Right renal cortex interstitium (tissue), 3 donors: ENCODE results near the gene SEL1L. TPM values are rescaled to one million over a fixed set of nuclear protein-coding genes. Genes with fewer than 3 reads are reported as not detected.
"Not testable (repeated sequence)": the region's sequence is repeated elsewhere in the genome, so short reads cannot be mapped to it uniquely, and the experiment has no call there.

Experiments
- DNase-seq, 3 donors: peaks; one replicate each; pipeline ENCODE4 v3.0.0-alpha.2; 2013; ENCODE audit warnings: low read depth in 3 of 3, low spot score in 2 of 3
- polyA plus RNA-seq, 3 donors: library from polyadenylated mRNA; unstranded; fragments of 120-200 nt; gene quantifications; one replicate each; pipeline ENCODE4 v1.2.1, GENCODE V29; 2013; ENCODE audit not compliant: insufficient read length in 3 of 3

The SEL1L gene
- polyA plus RNA-seq, 3 donors, result 78.0 to 87.4 (median 85.8) TPM

DNA sequence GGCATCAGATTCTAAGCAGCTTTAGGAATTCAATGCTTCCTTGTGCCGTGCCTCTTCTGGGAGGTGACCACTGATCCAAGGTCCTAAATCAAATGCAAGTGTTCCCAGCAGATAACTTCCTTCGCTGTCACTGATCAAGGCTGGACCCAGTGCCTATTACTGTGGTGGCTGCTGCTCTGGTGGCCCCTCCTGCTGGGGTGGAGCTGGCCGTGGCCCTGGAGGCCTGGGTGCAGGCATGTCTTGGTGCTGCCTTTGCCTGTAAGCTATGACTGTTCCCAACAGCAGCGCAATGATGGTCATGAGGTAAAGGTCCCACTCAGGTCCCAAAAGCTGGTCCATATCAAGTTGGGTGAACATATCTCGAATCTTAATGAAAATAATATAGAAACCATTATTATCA, 56.8 kb downstream of the SEL1L start:
- DNase-seq, result no peak

- DNase-seq, result no peak
Observed at GRCh38 chr14:81474685-81475324, 58.8 kb downstream of the SEL1L start.

DNA sequence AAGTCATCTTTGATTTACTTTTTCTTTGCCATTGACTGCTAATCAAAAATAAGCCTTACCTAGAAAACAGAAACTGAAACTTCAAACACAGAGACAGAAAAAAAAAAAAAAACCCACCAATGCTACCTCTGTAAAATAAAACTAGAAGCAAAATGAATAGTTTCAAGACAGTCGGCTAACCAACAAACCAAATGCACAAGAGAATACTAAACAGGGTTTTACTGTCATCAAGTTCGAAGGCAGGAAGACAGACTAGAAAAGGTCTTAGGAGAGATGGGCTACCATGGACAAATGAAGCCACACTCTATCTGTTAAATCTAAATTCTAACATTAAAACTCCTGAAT, 59.5 kb downstream of the SEL1L start:
- DNase-seq, result no peak

GRCh38 chr14:81473456-81474147, 60.1 kb downstream of the SEL1L start:
- DNase-seq, result no peak

DNA sequence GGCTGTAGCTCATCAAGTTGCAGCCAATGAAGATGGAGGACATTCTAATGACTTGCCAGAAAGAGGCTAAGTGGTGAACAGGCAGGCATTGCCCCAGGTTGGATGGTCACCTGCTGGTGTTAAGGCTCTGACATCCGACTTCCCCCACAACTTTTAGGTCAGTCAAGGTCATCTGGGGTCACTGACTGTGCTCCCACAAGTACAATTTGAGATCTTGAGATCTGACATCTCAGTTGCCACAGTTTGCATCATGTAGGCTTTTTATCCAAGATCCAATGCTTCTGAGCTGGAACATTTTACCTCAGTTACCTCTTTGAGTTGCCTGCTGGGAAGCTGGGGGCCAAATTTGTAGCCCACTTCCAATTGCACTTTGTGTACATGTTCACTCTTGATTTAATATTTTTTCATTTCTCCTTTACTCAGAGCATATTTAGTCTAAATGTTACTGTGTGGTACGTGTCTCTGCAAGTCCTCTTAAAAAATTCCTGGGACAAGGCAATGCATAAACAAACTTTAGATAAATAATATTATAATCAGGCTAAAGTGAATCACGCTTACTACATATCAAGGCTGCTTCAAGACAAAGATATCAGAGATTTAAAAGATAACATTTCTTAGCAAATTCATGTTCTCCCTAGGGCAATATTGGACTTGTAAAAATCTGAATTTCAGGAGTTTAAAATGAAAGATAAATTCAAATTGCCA, 61.4 kb downstream of the SEL1L start:
- no peak for DNase-seq

GRCh38 chr14:81471062-81471461, 62.6 kb downstream of the SEL1L start:
- DNase-seq, result no peak

GRCh38 chr14:81470557-81470826, 63.2 kb downstream of the SEL1L start:
- not testable (repeated sequence) for DNase-seq

DNA sequence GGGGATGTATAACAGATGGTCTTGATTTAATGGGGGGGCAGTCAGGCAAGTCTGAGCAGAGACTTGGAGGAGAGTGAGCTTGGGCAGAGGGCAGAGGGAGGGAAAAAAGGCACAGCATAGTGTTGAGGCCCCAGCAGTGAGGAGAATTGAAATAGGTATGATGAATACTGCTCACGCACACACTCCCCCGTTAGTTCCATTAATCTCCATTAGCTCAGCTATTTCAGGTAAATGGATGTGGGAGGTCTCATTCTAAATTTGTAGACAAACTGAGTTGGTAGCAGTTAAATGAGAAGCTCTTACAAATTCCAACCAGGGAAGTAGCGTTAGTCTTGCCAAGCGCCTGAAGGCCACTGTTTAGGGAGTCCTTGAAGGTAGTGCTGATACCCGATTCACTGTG, 66.8 kb downstream of the SEL1L start:
- no peak for DNase-seq

DNA sequence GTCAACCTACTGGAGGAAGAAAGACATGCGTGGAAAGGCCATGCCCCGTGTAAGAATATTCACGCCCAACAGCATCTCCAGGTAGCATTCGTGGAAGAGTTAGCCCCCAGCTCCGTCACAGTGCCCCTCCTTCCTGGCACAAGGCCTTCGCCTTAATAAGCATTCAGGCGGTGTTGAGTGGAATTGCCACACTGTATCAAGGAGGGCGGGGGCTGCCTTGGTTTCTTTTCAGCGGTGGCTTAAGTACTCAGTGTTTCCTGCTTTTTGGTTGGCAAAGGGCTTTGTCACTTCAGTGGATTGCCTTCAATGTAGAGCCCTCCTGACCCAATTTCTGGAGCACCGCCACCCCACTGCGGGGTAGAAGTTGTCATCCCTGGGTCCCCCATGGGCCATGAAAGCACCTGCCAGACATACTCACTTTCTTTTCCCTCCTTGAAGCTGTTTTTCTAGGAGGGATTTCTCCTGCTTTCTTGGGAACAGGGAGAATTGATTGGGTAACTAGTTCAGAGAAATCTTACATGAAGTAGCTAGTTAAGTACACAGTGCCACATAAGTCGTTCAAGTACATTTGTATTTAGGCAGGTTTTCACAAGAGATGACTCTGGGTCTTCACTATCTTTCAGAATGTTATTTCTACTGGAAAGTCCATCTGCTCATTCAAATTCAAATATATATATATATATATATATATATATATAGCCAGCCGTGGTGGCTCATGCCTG, 68.0 kb downstream of the SEL1L start:
- no peak for DNase-seq

- not testable (repeated sequence) for DNase-seq
Observed at GRCh38 chr14:81465003-81465392, 68.7 kb downstream of the SEL1L start.

DNA sequence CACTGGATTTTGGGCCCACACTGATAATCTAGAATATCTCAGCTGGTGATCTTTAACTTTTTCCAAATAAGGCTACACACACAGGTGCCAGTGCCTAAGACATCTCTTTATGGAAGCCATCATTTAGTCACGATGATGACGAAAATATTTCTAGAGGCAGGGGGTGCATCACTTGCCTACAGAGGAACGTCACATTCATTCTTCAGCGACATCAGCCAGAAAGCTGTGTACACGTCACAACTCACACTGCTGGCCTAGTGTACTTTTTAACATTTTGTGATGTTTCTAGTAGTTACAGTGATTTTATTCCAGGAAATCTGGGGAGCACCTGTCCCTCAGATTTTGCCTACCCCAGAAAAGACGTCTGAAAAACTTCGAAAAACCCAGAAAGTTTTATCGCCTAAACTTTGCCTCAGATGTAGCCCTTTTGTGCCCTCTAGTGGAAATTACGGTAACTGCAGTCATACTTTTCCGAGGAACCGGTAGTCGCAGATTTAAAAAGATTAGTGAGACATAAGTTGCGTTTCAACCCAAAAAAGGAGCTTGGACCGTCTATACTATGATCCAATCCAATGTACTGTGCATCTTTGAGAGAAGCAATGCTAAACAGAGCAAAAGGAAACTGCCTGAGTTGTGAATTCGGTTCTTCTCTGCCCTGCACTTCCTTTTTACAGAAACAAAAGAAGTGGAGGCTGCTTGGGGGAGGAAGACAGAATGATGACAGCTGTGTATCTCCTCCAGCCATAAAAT, 69.2 kb downstream of the SEL1L start:
- peak; percentile 67 to 79 (median 68) for DNase-seq

DNA sequence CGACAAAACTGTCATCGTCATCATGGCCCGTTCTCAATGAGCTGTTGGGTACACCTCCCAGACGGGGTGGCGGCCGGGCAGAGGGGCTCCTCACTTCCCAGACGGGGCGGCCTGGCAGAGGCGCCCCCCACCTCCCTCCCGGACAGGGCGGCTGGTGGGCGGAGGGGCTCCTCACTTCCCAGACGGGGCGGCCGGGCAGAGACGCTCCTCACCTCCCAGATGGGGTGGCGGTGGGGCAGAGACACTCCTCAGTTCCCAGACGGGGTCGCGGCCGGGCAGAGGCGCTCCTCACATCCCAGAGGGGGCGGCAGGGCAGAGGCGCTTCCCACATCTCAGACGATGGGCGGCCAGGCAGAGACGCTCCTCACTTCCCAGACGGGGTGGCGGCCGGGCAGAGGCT, 71.3 kb downstream of the SEL1L start:
- not testable (repeated sequence) for DNase-seq

DNA sequence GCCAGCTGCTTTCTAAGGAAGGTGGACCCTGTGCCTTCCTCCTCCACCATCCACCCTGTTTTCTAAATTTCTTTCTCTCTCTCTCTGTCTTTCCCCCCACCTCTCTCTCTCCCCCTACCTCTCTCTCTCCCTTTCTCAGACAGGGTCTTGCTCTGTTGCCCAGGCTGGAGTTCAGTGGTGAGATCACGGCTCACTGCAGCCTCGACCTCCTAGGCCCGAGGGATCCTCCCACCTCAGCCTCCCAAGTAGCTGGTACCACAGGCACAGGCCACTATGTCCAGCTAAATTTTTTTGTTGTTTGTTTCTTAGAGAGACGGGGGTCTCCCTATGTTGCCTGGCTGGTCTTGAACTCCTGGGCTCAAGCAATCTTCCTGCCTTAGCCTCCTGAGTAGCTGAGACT, 73.7 kb downstream of the SEL1L start:
- DNase-seq, result no peak

- no peak for DNase-seq
Observed at GRCh38 chr14:81458352-81458751, 75.3 kb downstream of the SEL1L start.

DNA sequence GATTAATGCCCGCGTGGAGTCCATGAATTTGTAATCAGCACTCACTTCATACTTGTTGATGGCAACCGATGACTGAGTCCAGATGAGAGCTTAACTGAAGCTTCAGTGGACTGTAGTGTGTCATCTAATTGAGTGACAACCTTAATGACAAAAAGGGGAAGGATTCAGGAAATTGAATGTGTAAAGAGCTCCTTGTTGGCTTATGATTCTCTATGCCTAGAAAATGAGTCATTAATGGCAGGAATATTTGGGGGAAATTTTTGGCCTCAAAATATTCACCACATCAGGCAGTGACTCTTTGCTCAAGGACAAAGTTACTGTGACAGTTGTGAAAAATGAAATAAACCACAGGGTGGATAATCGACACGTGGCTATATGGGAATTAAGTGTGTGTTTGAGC, 78.3 kb downstream of the SEL1L start:
- DNase-seq, result no peak

DNA sequence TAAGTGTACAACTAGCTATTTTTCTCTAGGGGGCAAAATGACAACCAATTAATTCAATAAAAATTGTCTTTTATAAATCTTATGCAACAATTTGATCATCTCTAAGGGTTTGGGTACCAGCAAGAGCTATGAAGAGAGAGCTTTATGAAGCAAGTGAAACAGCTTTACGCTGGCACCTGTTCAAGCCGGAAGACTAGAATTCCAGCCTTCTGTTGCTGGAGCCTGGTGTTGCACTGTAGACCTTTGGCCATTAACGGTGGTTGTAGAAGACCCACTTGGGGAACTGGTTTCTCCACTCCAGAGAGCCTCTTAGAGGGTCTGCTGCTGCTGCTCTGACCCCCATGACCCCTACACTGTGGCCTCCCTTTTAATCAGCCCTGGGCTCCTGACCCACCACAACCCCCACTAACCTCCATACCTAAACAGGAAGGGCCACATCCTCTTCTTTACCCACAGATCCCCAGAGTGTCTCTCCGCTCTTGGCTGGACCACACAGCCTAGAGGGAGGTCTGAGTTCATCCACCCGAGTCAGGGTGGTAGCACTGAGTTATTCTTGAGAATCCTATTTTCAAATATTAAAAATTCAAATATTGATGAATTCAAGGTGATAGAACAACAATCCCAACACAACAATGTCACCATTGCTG, 79.0 kb downstream of the SEL1L start:
- no peak for DNase-seq

DNA sequence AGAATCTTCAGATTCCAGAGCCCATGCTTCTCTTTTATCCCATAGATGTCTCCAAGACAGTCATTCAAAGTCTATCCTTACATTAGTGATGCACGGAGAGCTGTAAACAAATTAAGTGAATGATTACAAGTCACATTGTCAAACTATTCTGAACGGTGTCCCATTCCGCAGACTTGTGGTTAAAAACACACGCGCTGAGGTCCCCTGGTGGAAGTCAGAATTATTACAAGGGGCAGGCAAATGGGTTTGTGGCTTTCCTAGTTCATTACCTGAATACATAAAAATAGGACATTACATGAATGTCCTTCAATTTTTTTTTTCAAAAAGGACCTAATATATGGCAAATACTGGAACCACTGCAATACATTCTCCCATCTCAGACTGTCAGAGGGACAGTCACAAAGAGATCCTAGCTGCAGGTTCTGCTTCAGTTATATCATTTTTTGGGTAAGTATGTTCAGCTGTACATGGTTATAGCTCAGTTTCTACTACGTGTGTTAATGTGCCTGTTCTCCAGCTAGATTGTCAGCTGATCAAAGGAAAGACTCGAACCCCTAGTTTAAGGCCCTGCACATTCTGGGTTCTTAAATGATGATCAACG, 80.4 kb downstream of the SEL1L start:
- no peak for DNase-seq

- no peak for DNase-seq
Observed at GRCh38 chr14:81452341-81453133, 81.1 kb downstream of the SEL1L start.

DNA sequence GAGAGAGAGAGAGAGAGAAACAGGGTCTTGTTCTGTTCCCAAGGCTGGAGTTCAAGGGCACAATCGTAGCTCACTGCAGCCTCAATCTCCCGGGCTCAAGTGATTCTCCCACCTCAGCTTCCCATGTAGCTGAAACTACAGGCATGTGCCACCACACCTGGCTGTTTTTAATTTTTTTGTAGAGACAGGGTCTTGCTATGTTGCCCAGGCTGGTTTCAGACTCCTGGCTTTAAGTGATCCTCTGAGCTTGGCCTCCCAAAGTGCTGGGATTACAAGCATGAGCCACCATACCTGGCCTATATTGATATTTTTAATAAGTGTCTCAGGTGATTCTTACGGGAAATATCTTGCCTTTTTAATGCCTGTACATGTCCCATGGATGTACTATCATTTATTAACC, 82.7 kb downstream of the SEL1L start:
- DNase-seq, result no peak
